DOHH2 (cell line): ENCODE data around the gene LOXHD1.

Experiments used
- CTCF ChIP-seq: fragments of 200-600 bp; sonication (generic); IDR thresholded peaks from one replicate; pipeline ENCODE4 v1.5.1; 2014; ENCODE audit warnings: antibody characterized with exemption, mild to moderate bottlenecking, low read depth, low read length; ENCODE audit not compliant: poor library complexity, severe bottlenecking
- EZH2phosphoT487 ChIP-seq: fragments of 200-600 bp; sonication (generic); IDR thresholded peaks from 2 replicates; pipeline ENCODE4 v1.6.1; 2017; ENCODE audit warnings: borderline replicate concordance, mild to moderate bottlenecking, antibody characterized with exemption, low read length, moderate library complexity, mixed read lengths

- no peak for TF ChIP-seq CTCF
- TF ChIP-seq EZH2phosphoT487 = no peak
Observed at GRCh38 chr18:46542545-46542944, 114.5 kb downstream of the LOXHD1 start.
